ENCODE measurements around the gene NEURL3.

Gene NEURL3

GRCh38 chr2:96449637-96450036 lies 55.5 kb downstream of the NEURL3 start:
- TF ChIP-seq, protein P1, sequence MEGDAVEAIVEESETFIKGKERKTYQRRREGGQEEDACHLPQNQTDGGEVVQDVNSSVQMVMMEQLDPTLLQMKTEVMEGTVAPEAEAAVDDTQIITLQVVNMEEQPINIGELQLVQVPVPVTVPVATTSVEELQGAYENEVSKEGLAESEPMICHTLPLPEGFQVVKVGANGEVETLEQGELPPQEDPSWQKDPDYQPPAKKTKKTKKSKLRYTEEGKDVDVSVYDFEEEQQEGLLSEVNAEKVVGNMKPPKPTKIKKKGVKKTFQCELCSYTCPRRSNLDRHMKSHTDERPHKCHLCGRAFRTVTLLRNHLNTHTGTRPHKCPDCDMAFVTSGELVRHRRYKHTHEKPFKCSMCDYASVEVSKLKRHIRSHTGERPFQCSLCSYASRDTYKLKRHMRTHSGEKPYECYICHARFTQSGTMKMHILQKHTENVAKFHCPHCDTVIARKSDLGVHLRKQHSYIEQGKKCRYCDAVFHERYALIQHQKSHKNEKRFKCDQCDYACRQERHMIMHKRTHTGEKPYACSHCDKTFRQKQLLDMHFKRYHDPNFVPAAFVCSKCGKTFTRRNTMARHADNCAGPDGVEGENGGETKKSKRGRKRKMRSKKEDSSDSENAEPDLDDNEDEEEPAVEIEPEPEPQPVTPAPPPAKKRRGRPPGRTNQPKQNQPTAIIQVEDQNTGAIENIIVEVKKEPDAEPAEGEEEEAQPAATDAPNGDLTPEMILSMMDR (IDR thresholded peaks at IDR 0.05; ENCODE audit: insufficient read depth, low read length, poor library complexity, severe bottlenecking), result no peak
- no peak for TF ChIP-seq EZH2phosphoT487 (conservative IDR thresholded peaks at IDR 0.05; ENCODE audit: low read length)
- Histone ChIP-seq H4K20me1 (ENCODE audit: low read depth, low read length) (no peaks in the 10 kb centered on the region), H3K36me3 (ENCODE audit: low read length) (no peaks in the 10 kb centered on the region), H3K9me3 (ENCODE audit: insufficient read depth, low read length) (no peaks in the 10 kb centered on the region), H3K79me2 (ENCODE audit: insufficient read depth, low read length) (no peaks in the 10 kb centered on the region), H3K4me3 (ENCODE audit: insufficient read depth, low read length, poor library complexity, severe bottlenecking) (no peak overlapping the region), H3K4me2 (ENCODE audit: low read depth, low read length, poor library complexity, severe bottlenecking) (no peak overlapping the region), H2AFZ (ENCODE audit: low read depth, low read length, severe bottlenecking) (no peak overlapping the region), H3K27ac (ENCODE audit: low read depth, low read length) (no peak overlapping the region), H3K9ac (ENCODE audit: low read length) (no peak overlapping the region), H3K27me3 (ENCODE audit: low read length) (no peaks in the 10 kb centered on the region), H3K9me2 (replicated peaks; ENCODE audit: insufficient read depth, low read length) (no peaks in the 10 kb centered on the region), H3F3A (ENCODE audit: insufficient read depth) (no peaks in the 10 kb centered on the region)

- no peaks in the 10 kb centered on the region for H3K27me3 ChIP-seq (ENCODE audit: low read length)
- no peak overlapping the region for H3K9ac ChIP-seq (ENCODE audit: low read length)
- H3K79me2 ChIP-seq (ENCODE audit: insufficient read depth, low read length), result no peaks in the 10 kb centered on the region
- TF ChIP-seq EZH2phosphoT487 (conservative IDR thresholded peaks at IDR 0.05; ENCODE audit: low read length), result no peak
- TF ChIP-seq, protein P1 (IDR thresholded peaks at IDR 0.05; ENCODE audit: insufficient read depth, low read length, poor library complexity, severe bottlenecking), result no peak
- H3K4me2 ChIP-seq (ENCODE audit: low read depth, low read length, poor library complexity, severe bottlenecking), result no peak overlapping the region
- no peaks in the 10 kb centered on the region for H4K20me1 ChIP-seq (ENCODE audit: low read depth, low read length)
- no peak overlapping the region for H3K27ac ChIP-seq (ENCODE audit: low read depth, low read length)
- no peak overlapping the region for H3K4me3 ChIP-seq (ENCODE audit: insufficient read depth, low read length, poor library complexity, severe bottlenecking)
- H3K36me3 ChIP-seq (ENCODE audit: low read length), result no peaks in the 10 kb centered on the region
- no peaks in the 10 kb centered on the region for H3K9me2 ChIP-seq (replicated peaks; ENCODE audit: insufficient read depth, low read length)
- H3K9me3 ChIP-seq (ENCODE audit: insufficient read depth, low read length), result no peaks in the 10 kb centered on the region
- H2AFZ ChIP-seq (ENCODE audit: low read depth, low read length, severe bottlenecking), result no peak overlapping the region
- no peaks in the 10 kb centered on the region for H3F3A ChIP-seq (ENCODE audit: insufficient read depth)
These were observed 56.0 kb downstream of the NEURL3 start for GRCh38 chr2:96449174-96449573.

- no peak overlapping the region for H3K4me2 ChIP-seq (ENCODE audit: low read depth, low read length, poor library complexity, severe bottlenecking)
- H3K27me3 ChIP-seq (ENCODE audit: low read length), result no peaks in the 10 kb centered on the region
- no peaks in the 10 kb centered on the region for H3K9me3 ChIP-seq (ENCODE audit: insufficient read depth, low read length)
- H3K4me3 ChIP-seq (ENCODE audit: insufficient read depth, low read length, poor library complexity, severe bottlenecking), result no peak overlapping the region
- H4K20me1 ChIP-seq (ENCODE audit: low read depth, low read length), result no peaks in the 10 kb centered on the region
- TF ChIP-seq, protein P1 (IDR thresholded peaks at IDR 0.05; ENCODE audit: insufficient read depth, low read length, poor library complexity, severe bottlenecking), result no peak
- no peak for TF ChIP-seq EZH2phosphoT487 (conservative IDR thresholded peaks at IDR 0.05; ENCODE audit: low read length)
- no peaks in the 10 kb centered on the region for H3K36me3 ChIP-seq (ENCODE audit: low read length)
- no peaks in the 10 kb centered on the region for H3F3A ChIP-seq (ENCODE audit: insufficient read depth)
- H3K9me2 ChIP-seq (replicated peaks; ENCODE audit: insufficient read depth, low read length), result no peaks in the 10 kb centered on the region
- no peaks in the 10 kb centered on the region for H3K79me2 ChIP-seq (ENCODE audit: insufficient read depth, low read length)
- H2AFZ ChIP-seq (ENCODE audit: low read depth, low read length, severe bottlenecking), result no peak overlapping the region
- H3K27ac ChIP-seq (ENCODE audit: low read depth, low read length), result no peak overlapping the region
- no peak overlapping the region for H3K9ac ChIP-seq (ENCODE audit: low read length)
These were observed 57.4 kb downstream of the NEURL3 start for GRCh38 chr2:96447726-96448125.

All from SU-DHL-6 (cell line).